Skin of body (tissue), 2 donors: Measurements from ENCODE around the gene EML2. TPM values are rescaled to one million over a fixed set of nuclear protein-coding genes. Genes with fewer than 3 reads are reported as not detected.
A peak's percentile ranks its signal among the peaks of the same experiment; 100 is the strongest.
"Not testable (repeated sequence)": the region's sequence is repeated elsewhere in the genome, so short reads cannot be mapped to it uniquely, and the experiment has no call there.

ENCODE experiments used
- DNase-seq: peaks from one replicate; lab custom pipeline; 2025; lab: John Stamatoyannopoulos, UW
- total RNA-seq: library from RNA; depleted of rRNA; stranded (reverse); fragments of >200 nt; gene quantifications from one replicate; pipeline ENCODE4 v1.2.3, GENCODE V29; 2014

Gene EML2
- total RNA-seq, 1 donor from 2014 or later: 20.1 TPM

DNA sequence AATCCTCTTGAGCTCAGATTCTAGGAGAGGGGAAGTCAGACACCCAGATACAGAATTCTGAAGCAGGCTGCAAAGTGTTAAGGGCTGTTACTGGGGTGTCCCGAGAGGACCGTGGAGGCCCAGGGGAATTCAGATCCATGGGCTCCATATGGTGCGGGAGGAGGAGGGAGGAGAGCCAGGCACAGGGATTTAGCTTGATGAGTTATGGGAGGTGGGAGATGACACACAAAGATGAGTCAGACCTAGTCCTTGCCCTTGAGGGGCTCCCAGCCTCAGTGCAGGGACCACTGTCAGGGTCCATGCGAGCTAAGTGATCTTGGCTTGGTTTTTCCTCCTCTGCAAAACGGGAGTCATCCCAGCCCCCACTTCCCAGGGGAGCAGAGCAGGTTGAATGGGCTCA lies 14.4 kb upstream of the EML2 start:
- no peak for DNase-seq

DNA sequence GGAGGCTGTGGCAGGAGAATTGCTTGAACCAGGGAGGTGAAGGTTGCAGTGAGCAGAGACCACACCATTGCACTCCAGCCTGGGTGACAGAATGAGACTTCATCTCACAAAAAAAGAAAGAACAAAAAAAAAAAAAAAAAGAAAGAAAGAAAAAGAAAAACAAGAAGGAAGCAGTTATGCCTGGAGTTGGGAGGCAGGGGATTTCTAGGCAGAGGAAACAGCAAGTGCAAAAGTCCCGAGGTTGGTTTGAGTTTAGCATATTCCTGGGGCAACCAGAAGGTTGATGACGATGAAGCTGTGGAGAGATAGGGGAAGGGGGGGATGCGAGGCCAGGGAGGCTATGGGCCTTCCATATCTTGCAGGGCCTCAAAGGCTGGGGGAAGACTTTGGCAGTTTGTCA lies 11.5 kb upstream of the EML2 start:
- DNase-seq: no peak

DNA sequence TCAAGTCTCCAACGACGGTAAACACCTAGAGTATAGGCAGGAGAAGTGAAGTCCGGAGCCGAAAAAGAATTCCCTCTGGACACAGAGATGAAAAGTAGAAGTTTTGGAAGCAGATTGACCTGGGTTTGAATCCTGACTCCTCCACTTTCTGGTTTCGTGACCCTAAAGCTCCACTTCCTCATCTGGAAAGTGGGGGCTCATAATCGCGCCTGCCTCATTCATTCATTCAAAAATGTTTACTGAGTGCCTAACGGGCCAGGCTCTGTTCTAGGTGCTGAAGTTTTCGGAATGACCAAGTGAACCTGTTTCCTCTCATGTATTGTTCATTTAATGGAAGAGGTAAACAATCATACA lies 7.1 kb upstream of the EML2 start:
- DNase-seq: no peak

DNA sequence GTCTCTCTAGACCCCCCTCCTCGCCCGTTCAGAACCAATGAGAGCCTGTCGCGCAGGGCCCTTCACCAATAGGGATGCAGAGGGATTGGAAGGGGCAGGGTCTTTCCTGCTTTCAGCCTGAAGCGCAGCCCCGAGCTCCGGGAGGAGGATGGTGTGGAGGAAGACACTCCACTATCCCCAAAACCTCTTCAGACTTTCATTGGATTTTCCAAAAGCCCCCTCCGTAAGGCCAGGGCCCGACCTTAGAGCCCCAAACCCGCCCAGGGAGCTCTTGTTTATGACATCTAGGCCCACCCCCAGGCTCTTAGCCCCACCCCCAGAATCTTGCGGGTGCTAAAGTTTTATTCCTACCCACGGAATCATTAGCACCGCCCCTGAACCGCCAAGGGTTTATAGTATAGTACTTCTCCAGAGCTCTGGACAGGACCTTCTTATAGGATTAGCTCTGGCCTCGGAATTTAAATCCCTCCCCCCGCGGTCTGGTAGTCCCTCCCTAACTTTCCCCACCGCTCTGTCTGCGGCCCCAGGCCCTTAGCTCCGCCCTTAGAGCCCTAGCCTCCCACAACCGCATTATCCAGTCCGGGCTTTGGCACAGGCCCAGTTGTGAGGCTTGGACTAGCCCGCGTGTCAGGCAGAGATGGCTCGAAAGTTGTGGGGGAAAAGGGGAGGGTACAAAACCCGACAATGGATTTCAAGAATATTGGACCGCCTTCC lies 6.6 kb upstream of the EML2 start:
- DNase-seq: peak; percentile 52

DNA sequence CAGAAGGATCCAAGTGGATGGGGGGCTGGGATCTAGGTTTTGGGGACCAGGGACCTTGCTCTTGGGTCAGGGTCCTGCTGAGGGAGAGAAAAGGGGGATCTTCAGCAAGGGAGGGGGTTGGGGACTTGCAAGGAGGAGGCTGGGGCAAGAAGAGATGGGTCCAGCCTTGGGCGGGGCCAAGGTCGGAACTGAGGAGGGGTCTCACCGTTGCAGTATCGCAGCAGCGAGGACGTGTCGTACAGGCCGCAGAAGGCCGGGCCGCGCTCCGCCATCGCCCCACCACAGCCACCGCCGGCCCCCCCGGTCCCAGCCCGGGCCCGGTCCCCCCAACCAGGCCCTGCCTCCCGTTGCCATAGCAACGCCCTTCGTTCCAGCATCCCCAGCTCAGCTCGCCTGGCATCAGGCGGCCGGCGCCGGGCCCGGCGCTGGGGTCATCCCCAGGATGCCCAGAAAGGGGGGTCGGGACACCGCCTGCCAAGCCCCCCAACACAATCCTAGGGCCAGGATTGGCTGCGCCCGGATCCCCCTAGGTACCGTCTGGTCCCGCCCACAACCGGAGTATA lies 6.0 kb upstream of the EML2 start:
- DNase-seq: no peak

DNA sequence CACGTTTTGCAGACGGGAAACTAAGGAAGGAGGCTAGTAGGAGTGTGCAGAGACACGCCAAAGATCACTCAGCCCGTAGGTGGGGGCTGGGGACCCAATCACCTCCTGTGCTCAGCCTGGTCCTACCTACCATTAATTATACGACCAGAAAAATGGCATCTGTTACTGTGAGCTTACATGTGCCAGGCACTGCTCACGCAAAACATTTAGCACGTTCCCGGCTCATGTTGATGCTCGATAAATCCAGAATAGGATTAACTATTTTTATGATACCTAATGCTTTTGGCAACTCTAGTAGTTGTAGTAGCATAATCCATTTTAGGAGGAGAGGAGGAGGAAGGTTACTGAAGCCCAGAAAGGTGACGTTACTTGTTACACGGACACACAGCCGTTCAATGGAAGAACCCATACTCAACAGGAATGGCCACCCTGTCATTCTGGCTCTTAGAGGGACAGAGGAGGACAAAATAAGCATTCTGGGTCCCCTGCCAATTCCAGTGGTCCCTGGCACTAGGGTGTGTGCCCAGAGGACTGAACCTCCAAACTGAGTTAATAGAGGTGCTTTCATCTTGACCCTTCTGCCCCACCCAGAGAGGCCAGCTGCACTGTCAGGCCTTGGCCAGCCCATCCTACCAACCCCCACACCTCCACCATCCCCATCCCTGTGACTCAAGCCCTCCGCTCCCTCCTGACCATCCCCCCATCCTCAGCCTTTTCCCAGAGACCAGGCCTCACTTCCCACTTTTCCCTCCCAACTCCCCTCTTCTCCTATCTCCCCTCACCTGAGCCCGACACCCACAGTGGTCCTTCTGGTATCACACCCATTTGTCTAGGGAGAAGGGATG lies 5.0 kb upstream of the EML2 start:
- DNase-seq: no peak

DNA sequence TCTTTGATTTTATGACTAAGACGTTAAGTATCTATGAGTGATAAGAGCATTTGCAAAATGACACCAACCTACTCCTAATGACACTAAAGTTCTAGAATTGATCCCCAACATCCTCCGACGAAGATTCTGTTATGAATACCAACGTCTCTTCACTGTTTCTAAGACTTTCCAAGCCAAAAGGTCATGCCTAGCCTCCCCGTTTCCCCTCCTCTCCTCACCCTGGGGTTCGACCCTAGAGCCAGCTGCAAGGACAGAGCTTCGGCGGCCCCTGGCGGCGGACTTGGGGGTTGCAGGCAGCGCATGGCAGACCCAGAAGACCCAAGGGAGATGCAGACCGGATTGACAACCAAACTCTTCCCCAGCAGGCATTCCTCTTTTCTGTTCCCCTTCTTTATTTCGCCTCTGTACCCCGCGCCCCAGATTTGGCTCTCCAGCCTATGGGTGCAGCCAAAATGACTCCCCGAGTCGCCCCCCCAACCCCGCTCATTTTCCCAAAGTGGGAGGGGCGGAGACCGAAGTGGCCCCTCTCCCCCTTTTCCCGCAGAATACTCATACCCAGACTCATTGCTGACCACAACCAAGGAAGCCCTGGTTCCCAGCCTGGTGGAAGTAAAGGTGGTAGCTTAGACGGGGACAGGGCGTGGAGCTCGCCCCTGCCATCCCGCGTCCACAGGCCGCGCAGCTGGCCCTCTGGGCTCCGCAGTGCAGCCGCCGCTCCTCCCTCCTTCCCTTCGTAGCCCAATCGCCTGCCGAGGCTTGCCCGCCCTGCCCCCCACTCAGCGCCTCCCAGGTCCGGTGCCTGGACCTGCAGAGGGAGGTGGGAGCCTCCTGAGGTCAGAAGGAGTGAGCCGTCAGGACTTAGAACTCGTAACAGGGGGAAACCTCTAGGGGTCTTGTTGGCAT lies 4.1 kb upstream of the EML2 start:
- peak; percentile 80 for DNase-seq

DNA sequence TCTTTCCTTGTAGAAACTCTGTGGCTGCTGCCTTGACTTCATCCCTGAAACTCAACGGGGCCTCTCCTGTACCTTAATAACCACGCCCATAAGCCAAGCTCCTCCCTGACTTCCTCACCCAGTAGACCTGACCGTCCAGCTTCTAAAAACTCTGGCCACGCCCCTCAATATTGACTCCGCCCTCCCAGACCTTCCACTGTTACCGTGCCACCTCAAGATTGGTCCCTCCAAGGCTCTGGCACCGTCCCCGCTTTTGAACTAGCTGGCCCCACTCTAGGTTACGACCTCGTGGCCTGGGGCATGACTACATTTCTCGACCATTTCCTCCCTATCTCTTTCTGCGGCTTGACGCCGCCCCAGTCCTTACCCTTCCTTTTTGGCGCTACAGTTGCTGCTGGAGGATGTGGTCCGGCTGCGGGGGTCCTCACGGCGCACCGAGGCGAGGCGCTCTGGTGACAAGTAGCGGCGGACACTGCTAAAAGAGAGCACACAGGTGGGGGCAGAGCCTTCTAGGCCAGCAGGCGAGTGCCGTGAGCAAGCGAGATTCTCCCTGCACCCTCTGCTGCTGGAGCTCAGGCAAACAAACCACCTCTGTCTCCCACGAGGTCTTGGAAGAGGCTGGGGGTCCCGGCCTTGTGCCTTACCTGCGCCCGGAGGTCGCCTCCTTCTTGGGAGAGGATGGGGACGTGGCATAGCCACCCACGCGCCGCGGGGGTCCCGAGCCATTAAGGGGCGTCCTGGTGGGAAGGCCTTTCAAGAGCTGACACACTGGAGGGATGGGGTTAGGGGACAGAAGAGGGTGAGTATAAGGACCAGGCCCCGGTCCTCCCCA lies 2.3 kb upstream of the EML2 start:
- DNase-seq: no peak

DNA sequence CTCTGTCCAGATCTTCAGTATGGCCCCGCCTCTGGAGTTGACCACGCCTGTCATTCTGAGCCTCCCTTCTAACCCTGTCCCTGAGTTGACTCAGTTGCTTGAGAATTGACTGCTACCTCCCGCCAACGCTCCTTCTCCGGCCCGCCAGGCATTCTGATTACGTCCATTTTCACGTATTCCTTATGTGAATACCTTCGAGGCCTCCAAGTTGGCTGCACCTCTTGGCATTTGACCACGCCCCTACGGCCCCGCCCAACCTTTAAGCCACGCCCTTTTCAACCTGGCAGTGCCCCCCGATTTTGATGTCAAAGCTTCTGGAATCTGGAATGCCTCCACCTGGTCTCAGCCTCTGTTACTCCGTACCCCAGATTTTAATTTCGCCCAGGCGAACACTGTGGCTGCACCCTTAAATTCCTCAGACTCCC lies 1.7 kb upstream of the EML2 start:
- no peak for DNase-seq

DNA sequence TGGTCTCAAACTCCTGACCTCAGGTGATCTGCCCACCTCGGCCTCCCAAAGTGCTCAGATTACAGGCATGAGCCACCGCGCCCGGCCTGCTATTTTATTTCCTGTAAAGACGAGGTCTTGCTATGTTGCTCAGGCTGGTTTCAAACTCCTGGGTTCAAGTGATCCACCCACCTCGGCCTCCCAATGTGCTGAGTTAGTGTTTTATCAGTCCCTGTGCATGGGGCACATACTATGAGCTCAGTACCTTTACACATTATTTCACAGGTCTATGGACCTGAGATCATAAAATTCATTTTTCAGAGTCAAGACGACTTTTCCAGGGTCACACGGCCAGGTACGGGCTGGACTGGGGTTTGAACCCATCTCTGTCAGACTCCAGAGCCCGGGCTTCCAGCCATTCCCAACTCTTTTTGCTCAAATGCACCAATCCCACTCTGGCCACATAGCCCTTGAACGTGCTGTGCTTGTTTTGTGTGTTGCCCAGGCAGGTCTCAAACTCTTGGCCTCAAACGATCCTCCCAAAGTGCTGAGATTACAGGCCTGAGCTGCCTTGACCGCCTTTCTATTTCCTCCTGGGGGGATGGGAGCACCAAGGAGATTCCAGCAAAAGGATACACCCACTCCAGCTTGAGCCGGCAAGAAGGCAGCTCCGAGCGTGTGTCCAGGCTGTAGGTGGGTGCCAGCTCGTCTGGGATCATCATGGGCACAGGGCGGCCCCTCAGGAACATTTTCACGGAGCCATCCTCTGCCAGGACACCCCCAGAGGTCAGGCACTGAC lies 1.1 kb downstream of the EML2 start:
- no peak for DNase-seq

DNA sequence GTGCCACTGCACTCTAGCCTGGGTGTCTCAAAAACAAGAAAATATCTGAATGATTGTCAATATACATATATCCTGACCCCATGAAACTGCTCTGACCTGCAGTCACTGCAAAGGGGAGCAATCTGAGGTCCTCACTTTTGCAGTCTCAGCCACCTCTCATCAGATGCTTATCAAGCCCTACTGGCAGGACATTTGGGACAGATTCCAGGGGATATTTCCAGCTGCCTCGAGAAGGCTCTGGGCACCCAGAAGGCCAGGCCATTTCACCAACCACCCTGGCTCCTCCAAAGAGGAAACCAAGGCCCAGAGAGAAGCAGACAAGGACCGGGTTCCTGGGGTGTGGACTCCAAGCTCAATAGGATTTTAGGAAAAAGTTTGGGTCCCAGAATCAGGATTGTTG lies 2.3 kb downstream of the EML2 start:
- no peak for DNase-seq

DNA sequence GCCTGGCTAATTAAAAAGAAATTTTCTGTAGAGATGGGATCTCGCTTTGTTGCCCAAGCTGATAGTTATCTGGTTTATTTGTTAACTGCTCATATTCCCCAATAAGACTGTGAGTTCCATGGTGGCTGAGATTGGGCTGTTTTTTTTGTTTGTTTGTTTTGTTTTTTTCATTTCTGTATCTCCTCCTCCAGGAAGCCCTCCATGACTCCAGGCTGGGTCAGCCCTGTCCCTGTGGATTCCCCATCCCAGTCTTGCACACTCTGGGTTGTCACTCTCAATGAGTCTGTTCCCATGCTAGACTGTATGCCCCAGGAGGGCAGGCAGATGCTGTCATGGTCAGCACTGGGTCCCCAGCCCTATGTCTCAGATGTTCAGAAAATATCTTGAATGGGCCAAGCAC lies 2.9 kb downstream of the EML2 start:
- DNase-seq: no peak

DNA sequence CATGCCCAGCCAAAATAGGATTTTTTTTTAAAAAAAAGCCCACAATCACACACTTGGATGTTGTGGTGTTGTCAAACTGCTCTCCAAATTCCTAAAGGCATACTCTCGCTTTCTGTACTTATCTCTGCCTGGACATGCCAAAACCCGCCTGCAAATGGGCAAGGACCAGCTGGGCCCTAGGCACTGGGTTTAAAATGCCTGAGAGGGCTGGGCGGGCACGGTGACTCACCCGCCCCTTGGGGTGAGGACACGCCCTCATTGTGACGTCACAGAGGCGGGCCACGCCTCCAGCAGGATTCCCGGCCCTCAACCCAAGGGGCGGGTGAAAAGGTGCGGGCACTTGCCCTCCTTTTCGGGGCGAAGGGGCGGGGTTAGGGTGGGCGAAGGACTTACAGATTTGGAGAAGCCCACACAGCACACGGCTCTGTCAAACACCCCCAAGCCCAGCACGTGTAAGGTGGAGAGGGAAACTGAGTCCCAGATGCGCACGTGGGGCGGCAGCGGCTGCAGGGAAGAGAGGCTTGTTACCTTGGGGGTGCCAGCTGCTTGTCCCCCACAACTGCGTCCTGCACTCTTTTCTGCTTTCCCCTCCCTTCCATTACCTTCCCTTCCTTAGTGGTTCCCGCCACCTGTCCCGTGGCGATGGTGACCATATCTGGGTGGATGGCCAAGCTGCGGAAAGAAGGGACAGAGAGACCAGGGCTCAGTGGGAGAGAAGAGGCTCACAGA lies 6.6 kb downstream of the EML2 start:
- DNase-seq: peak; percentile 27

DNA sequence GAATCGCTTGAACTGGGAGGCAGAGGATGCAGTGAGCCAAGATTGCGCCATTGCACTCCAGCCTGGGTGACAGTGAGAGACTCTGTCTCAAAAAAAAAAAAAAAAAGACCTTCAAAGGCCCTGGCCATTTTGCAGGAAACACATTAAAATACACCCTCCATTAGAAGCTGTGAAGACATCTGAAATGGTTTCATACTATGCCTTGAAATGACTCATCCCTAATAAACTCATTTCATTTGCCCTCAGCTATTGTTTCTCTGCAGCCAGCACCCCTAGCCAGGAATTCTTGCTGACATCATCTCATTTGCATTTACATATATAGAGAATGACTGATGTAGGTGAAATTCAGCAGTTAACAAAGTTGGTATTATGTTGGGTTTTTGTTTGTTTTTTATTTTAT lies 8.7 kb downstream of the EML2 start:
- DNase-seq: no peak

DNA sequence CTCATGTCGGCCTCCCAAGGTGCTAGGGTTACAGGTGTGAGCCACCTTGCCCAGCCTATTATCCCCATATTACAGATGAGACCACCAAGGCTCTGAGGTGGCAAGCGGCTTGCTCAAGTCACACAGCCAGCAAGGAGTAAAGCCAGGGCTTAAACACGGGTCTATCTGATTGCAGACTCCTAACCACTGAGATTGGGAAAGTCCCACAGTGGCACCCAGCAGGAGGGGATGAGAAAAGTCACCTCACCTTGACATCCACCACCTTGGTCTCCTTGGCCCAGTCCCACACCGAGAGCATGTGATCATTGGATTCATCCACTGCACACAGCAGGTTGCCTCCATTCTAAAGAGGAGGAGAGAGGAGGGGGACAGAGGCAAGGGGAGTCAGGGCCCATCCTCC lies 9.5 kb downstream of the EML2 start:
- no peak for DNase-seq

DNA sequence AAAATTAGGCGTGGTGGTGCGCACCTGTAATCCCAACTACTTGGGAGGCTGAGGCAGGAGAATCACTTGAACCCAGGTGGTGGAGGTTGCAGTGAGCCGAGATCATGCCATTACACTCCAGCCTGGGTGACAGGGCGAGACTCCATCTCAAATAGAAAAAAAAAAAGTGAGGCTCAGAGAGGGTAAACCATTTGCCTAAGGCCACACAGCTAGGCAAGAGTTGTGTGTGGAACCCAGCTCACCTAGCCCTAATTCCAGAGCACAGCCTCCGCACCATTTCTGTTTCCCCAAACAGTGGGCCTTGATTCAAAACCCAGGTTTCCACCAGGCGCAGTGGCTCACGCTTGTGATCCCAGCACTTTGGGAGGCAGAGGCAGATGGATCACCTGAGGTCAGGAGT lies 11.0 kb downstream of the EML2 start:
- not testable (repeated sequence) for DNase-seq

DNA sequence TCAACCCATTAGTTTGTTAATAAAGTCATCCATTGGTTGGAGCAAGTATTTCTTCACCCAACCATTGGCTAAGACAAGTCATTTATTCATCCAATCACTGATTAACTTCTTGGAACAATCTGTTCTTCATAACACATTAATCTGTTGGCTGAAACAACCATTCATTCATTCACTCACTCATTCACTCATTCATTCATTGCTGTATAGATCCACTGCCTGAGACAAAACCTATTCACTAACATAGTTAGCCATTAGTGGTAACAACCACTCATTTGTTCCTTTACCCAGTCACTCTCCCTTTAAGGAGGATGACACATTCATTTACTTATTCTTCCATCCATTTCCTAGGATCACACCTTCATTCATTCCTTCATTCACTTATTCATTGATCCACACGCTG lies 15.2 kb downstream of the EML2 start:
- DNase-seq: no peak

DNA sequence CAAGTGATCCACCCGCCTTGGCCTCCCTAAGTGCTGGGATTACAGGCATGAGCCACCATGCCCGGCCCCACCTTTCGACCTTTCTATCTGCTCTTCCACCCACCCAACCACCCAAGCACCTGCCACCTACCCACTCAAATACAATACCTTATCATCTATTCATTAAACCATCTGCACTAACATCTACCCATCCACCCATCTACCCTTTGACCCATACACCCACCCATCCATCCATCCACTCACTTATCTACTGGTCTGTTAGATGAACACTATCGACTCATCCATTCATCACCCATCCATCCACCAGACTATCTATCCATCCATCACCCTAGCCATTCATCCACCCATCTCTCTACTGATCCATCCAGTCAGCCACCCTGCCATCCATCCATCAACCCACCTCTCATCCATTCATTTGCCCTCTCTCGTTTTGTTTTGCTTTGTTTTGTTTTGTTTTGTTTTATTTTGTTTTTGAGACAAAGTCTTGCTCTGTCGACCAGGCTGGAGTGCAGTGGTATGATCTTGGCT lies 17.2 kb downstream of the EML2 start:
- no peak for DNase-seq

DNA sequence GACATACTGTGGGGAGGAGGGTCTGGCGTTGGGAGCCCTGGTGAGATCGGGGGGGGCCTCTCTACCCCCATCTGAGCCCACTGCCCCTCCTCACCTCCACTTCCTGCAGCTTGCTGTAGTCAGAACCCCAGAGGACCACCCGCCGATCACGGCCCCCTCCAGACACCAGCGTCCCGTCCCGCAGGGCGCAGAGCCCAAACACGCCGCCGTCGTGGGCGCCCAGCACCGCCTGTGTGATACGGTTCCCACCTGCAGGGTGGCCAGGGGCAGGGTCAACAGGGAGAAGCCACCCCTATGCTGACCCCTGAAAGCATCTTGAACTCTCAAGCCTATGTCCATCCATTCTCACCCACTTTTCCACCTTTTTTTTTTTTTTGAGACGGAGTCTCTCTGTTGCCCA lies 17.8 kb downstream of the EML2 start:
- no peak for DNase-seq
